ENCODE results near the gene SPARC. TPM values are rescaled to one million over a fixed set of nuclear protein-coding genes. Genes with fewer than 3 reads are reported as not detected.
A peak's percentile ranks its signal among the peaks of the same experiment; 100 is the strongest.

The SPARC gene
- total RNA-seq, 1 experiment from 2014 or later: 1,238 TPM

DNA sequence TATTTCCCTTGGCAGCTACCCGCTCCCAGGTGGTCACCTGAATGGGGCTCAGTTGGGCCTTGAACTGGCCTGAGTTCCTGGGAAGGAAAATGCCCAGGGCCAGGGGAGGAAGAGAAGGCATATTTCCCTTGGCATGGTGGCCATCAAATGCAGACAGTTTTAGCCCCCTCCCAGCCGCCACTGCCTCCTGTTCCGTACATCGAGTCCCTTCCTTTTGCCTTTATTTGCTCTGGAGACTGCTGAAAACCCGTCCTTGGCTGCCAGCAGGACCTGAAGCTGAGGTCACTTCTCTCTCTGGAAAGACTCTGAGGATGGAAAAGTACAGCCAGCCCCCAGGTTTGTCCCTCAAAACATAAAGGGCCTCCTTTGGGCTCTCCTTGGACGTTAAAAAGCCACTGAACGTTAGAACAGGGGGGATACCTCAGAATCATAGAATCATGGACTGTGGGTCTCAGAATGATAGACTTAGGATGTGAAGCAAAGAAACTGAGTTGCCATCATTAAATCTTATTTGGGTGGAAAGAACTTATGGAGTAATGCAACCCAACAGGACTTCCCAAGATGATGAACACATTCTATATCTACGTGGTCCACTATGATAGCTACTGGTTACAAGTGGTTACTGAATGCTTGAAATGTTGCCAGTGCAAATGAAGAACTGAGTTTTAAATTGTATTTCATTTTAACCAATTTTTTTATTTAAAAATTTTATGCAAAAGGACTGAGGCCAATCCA is 7.1 kb downstream of the SPARC start:
- no peak for DNase-seq (ENCODE audit: low read depth)

GRCh38 chr5:151678713-151679112 is 8.0 kb downstream of the SPARC start:
- DNase-seq (ENCODE audit: low read depth): no peak

- DNase-seq (ENCODE audit: low read depth): no peak
Measured at GRCh38 chr5:151677776-151678545, 8.8 kb downstream of the SPARC start.

DNA sequence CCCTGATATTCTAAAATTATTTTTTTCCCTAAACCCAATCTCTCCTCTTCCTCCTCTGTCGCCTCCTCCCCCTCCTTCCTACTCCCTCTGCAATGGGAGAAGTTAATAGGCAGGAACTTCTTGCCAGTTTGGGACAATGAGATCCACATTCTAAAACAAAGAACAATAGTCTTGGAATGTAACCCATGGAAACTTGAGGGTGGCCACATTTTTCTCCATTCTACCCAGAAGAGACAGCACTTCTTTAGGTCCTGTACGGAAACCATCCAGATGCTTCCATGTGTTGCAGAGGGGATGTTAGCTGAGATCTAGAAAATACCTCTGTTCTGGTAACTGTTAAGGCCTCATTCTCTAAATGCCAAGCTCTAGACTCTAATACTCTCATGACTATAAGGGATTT is 10.0 kb downstream of the SPARC start:
- DNase-seq (ENCODE audit: low read depth): no peak

DNA sequence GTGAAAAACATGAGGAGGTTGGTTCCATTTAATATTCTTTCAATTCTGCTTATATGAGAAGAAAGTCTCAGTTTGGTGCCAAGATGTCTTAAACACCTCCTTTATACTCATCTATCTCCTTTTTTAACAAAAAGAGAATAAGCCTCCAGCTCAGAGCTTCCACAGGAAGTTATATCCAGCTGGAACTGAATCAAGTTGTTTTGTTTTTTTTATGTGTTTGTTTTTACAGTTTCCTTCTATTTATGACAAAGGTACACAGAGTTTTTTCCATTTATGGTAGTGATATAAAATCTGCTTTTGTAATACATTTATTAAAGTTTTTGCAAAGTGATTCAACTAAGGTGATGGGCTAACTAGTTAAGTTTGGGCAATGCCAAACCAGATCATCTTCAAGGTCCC is 10.4 kb downstream of the SPARC start:
- DNase-seq (ENCODE audit: low read depth): no peak

DNA sequence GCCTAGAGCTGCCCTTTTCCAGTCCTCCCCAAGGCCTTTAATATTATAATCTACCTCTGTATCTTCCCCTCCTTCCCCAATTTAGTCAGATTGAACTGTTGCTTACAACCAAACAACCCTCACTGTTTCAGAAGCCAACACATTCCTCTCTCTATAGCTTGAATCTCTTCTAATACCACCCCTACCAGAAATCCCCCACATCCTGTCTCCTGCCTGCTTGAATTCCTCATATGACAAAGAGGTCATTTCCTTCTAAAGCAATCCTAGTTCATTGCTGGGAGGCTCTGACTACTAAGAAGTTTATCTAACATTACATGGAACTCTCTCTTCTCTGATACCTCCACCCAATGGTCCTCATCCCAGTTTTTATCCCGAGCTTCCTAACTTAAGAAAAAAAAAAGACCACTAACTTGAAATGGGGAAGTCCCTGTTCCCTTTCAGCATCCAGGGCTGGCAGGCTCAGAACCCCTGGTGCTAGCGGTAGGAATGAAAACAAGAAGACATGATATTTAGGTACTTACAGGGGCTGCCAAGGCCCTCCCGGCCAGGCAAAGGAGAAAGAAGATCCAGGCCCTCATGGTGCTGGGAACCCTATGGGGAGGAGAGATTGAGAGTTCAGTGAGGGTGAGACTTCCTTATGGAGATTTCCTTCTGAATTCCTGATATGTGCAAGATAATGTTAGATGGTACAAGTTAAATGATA is 11.0 kb downstream of the SPARC start:
- peak; percentile 87 for DNase-seq (ENCODE audit: low read depth)

DNA sequence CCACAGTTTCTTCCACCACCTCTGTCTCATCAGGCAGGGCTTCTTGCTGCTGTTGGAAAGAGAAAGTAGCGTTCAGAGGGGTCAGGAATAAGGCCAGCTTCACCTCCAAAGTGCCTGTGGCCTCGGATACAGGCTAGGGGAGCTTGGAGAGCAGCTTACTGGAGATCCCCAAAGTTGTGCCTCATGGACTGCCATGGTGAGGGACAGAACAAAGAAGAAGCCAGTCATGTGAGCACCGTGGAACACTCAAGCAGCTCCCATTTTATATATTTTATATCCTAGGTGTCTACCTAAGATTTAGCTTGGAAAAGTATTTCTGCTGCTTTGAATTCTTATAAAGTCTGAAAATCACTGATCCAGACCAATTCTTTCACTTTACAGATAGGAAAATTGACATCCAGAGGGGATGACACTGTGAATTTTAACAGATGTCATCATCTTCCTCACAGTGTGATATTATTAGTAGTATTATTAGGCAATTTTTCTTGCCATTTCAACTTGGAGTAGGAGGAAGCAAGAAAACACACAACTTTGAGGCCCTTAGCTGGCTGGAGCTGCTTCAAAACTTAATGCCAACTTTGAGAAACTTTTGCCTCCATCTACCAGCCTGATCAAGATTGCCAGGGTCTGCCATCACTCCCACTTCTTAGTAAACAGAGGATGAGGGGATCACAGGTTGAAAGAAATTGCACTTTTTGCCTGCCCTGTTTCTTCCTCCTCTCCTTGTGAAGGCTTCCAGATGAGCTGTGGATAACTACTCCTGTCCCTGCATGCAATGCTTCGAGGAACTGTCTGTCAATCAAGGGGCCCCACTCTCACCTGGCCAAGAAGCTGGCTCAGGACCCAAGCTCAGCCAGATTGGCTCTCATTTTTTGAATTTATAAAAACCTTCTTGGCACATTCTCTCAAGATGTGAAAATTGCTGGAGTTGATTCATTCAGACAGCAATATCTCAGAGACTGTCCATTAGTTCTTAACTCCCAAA is 11.8 kb downstream of the SPARC start:
- DNase-seq (ENCODE audit: low read depth): no peak

DNA sequence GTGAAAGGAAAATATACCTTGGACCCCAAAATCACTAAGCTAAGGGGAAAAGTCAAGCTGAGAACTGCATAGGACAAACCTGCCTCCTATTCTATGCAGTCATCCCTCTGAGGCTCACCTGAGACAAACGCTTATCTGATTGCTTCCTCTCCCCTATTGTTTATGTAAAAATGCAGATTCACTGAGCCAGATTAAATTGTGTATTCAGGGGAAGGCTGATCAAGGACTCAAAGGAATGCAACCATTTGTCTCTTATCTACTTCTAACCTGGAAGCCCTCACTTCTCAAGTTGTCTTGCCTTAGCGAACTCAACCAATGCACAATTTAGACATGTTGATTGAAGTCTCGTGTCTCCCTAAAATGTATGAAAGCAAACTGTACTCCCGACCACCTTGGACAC is 13.3 kb downstream of the SPARC start:
- no peak for DNase-seq (ENCODE audit: low read depth)

DNA sequence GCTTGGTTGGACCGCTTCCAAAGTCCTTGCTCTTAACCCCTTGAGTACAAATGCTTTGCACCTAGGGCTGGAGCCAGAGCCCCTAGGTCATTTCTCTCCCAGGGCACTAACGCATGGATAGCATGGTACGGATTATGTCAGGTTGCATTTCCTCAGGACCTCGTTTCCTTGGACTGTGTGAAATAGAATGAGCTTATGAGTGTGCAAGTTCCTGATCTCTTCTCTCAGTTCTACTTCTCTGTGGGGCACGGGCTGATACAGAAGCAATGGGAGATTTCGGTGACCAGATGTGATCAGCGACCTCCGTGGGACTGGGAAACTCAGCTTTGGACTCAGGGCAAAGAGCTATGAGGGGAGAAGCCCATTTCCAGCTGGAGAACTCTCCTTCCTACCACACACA is 14.2 kb downstream of the SPARC start:
- DNase-seq (ENCODE audit: low read depth): no peak

DNA sequence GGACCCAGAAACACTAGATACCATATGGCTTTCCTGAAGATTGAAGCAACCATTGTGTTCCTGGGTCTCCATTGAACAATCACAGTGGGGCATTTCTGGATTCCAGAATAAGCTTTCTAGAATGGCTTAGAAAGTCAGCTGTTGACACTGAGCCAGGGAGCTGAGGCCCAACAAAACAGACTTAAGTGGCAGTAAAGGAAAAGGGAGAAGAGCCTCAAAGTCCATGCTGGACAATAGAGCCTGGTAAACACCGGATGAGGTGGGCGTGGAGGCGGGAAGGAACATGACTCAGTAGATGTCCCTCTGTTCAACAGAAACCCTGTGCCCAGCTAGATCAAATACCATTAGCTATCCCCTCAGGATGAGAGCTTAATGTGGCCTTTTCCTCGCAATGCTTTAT is 14.8 kb downstream of the SPARC start:
- DNase-seq (ENCODE audit: low read depth): peak; percentile 80

GRCh38 chr5:151670953-151671636 is 15.6 kb downstream of the SPARC start:
- peak; percentile 87 for DNase-seq (ENCODE audit: low read depth)

- DNase-seq (ENCODE audit: low read depth): no peak
Measured at GRCh38 chr5:151670083-151670686, 16.5 kb downstream of the SPARC start.

DNA sequence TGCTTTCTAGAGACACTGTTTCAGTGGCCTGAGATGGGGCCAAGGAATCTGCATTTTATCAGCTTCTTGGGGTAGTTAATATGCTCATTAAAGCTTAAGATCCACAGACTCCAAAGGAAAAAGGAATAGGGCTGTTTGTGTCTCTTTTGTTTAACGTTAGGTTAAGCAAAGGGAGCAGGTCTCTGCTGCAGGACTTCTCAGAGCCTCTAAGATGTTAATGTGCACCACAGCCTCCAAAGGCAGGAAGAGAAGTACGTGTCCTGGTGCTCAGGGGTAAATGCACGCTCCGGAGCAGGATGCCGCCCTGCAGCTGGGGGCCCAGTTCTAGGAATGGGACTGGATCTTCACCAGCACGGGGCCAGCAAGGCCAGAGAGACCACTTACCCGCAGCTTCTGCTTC is 19.6 kb downstream of the SPARC start:
- no peak for DNase-seq (ENCODE audit: low read depth)

DNA sequence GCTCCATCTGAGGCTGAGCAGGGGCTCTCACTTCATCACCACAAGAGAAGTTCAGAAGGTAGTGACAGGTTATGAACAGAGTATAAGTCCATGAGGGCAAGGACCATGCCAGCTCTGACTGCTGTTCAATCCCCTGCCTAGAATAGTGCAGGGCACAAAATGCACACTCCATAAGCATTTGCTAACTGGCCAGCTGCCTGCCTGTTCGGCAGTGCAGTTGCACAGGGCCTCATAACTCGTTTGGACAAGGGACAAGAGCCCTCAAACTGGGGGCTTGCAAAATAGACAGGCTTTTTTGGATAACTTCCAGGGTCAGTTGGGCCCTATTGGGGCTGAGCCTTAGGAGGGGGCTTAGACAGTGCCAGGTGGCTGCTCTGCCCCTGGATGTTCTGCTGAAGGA is 21.1 kb downstream of the SPARC start:
- DNase-seq (ENCODE audit: low read depth): no peak

GRCh38 chr5:151664694-151665585 is 21.8 kb downstream of the SPARC start:
- peak; percentile 81 for DNase-seq (ENCODE audit: low read depth)

DNA sequence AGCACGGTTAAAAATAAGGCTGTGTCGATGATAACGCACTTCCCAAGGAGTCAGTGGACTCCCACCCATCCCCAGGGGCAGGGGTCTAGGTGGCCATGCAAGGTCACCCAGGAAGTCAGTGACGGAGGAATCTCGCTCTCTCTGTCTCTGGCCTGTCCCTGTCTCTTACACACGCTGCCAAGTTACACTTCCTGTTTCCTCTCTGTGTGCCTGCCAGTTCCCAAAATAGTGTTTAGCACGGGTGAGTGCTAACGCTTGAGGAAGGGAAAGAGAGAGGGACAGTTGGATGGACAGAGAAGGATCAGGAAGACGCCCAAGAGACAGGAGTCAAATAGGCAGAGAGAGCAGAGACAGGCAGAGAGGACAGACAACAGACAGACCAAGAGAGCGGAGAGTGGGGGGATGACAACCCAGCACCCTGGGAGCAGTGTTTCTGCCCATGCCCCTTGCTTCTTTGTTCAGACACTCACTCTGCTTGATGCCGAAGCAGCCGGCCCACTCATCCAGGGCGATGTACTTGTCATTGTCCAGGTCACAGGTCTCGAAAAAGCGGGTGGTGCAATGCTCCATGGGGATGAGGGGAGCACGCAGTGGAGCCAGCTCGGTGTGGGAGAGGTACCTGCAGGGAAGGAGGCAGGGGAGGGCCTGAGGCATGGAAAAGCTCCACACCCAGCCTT is 23.0 kb downstream of the SPARC start:
- DNase-seq (ENCODE audit: low read depth): no peak

DNA sequence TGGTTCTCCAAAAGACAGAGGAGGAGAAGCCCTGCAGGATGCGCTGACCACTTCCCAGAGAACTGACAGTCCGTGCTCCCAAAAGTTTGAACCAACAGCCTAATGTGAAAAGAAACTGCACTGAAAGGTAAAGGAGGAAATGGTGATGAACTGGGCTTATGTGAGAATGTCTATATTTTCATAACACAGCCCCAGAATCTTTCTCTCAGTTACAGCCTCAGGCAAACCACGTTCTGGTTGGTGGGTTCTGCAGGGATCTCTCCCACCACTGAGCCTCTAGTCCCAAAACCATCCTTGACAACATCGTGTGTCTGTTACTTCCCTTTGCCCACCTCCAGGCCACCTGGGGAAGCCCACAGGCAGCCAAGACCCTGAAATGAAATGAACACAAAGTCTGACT is 23.9 kb downstream of the SPARC start:
- DNase-seq (ENCODE audit: low read depth): no peak

GRCh38 chr5:151661968-151662732 is 24.6 kb downstream of the SPARC start:
- no peak for DNase-seq (ENCODE audit: low read depth)

Measured in HT1080 (cell line).